ENCODE data around the gene GHSR. TPM values are rescaled to one million over a fixed set of nuclear protein-coding genes. Genes with fewer than 3 reads are reported as not detected.

Gene GHSR
- total RNA-seq, 4 donors from 2014 or later, result not detected

DNA sequence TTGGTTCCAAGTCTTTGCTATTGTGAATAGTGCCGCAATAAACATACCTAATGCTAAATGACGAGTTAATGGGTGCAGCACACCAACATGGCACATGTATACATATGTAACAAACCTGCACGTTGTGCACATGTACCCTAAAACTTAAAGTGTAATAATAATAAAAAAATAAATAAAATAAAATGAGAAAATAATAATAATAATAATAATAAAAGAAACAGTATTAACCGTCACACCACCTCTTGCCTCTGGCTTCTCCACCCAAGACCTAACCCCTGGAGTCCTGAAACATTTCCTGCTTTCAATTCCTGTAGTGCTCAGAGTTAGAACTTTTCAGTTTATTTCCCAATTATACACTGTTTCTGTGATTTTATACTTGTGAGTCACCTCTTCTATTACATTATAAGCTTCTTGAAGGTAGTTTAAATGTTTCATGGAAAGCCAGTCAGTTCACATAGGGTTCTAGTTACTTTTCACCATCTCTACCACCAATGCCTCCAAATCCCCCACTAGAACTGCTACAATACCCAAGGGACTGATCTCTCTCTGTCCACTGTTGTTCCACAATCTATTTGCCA, 18.4 kb upstream of the GHSR start:
- no peak for DNase-seq
- in situ Hi-C loops (cut with MboI; ENCODE audit: low pct_ligation_motif_present in 1 of 4, low pct_unique_long_range_greater_than_20kb in 1 of 4, low sequenced_read_pairs in 3 of 4) (no loop called here), intact Hi-C loops (cut with DNase I; ENCODE audit: low total_unique reads) (no loop called here)
- Histone ChIP-seq H3K27me3 (no peaks in the 10 kb centered on the region), H3K9me3 (no peaks in the 10 kb centered on the region), H3K27ac (no peak overlapping the region), H3K4me1 (no peaks in the 10 kb centered on the region), H3K36me3 (no peaks in the 10 kb centered on the region), H3K4me3 (no peak overlapping the region)
- TF ChIP-seq EP300 (IDR thresholded peaks at IDR 0.05; ENCODE audit: low read depth), result no peak
- no peak for TF ChIP-seq POLR2A (IDR thresholded peaks at IDR 0.05)
- TF ChIP-seq POLR2AphosphoS5 (IDR thresholded peaks at IDR 0.05), result no peak
- 64 to 91% methylated on average over 4 of the region's 4 CpGs for WGBS, 2 donors (ENCODE audit: low coverage in 1 of 2)

GRCh38 chr3:172465281-172465680, 17.0 kb upstream of the GHSR start:
- in situ Hi-C loops (cut with MboI; ENCODE audit: low pct_ligation_motif_present in 1 of 4, low pct_unique_long_range_greater_than_20kb in 1 of 4, low sequenced_read_pairs in 3 of 4), result no loop called here
- Histone ChIP-seq H3K27me3 (no peaks in the 10 kb centered on the region), H3K9me3 (no peaks in the 10 kb centered on the region), H3K4me3 (no peak overlapping the region), H3K27ac (no peak overlapping the region), H3K4me1 (no peaks in the 10 kb centered on the region), H3K36me3 (no peaks in the 10 kb centered on the region)
- no peak for DNase-seq
- no peak for TF ChIP-seq EP300 (IDR thresholded peaks at IDR 0.05; ENCODE audit: low read depth)
- intact Hi-C loops (cut with DNase I; ENCODE audit: low total_unique reads), result no loop called here

DNA sequence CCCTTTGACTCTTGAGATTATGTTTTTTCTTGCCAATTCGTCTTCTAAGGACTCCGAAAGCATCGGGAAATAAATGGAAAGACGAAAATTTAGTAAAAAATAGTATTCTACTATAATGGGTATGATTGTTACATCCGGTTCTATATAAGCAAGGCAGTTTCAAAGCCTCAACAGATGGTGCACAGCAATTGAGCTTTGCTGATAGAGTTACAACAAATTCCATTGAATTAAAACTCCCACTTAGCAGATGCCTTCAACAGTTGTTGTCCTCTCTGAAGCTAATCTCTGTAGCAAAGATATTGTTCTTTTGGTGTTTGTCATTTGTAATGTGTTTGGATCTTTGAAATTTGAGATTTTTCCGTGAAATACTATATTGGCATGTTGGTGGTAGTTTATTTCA, 16.1 kb upstream of the GHSR start:
- no peaks in the 10 kb centered on the region for H3K27me3 ChIP-seq
- intact Hi-C loops (cut with DNase I; ENCODE audit: low total_unique reads), result no loop called here
- WGBS, 2 donors (ENCODE audit: low coverage in 1 of 2), result 88 to 90% methylated on average over 6 of the region's 6 CpGs

GRCh38 chr3:172461530-172462138, 13.4 kb upstream of the GHSR start:
- Histone ChIP-seq H3K27me3 (no peaks in the 10 kb centered on the region), H3K4me3 (no peak overlapping the region), H3K4me1 (no peaks in the 10 kb centered on the region), H3K9me3 (no peaks in the 10 kb centered on the region), H3K27ac (no peak overlapping the region), H3K36me3 (no peaks in the 10 kb centered on the region)
- no peak for DNase-seq
- in situ Hi-C loops (cut with MboI; ENCODE audit: low pct_ligation_motif_present in 1 of 4, low pct_unique_long_range_greater_than_20kb in 1 of 4, low sequenced_read_pairs in 3 of 4), result no loop called here
- intact Hi-C loops (cut with DNase I; ENCODE audit: low total_unique reads), result no loop called here
- 33 to 37% methylated on average over 5 of the region's 5 CpGs for WGBS, 2 donors (ENCODE audit: low coverage in 1 of 2)
- no peak for TF ChIP-seq EP300 (IDR thresholded peaks at IDR 0.05; ENCODE audit: low read depth)
- TF ChIP-seq, protein P1, sequence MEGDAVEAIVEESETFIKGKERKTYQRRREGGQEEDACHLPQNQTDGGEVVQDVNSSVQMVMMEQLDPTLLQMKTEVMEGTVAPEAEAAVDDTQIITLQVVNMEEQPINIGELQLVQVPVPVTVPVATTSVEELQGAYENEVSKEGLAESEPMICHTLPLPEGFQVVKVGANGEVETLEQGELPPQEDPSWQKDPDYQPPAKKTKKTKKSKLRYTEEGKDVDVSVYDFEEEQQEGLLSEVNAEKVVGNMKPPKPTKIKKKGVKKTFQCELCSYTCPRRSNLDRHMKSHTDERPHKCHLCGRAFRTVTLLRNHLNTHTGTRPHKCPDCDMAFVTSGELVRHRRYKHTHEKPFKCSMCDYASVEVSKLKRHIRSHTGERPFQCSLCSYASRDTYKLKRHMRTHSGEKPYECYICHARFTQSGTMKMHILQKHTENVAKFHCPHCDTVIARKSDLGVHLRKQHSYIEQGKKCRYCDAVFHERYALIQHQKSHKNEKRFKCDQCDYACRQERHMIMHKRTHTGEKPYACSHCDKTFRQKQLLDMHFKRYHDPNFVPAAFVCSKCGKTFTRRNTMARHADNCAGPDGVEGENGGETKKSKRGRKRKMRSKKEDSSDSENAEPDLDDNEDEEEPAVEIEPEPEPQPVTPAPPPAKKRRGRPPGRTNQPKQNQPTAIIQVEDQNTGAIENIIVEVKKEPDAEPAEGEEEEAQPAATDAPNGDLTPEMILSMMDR (IDR thresholded peaks at IDR 0.05), result peak; percentile 76 to 92 (median 78)

More for the DNA sequence above, 16.1 kb upstream of the GHSR start:
- Histone ChIP-seq H3K36me3 (no peaks in the 10 kb centered on the region), H3K9me3 (no peaks in the 10 kb centered on the region), H3K4me3 (no peak overlapping the region), H3K27ac (no peak overlapping the region), H3K4me1 (no peaks in the 10 kb centered on the region)
- TF ChIP-seq POLR2AphosphoS5 (IDR thresholded peaks at IDR 0.05) (no peak), EP300 (IDR thresholded peaks at IDR 0.05; ENCODE audit: low read depth) (no peak), POLR2A (IDR thresholded peaks at IDR 0.05) (no peak)
- TF ChIP-seq, protein P1 (IDR thresholded peaks at IDR 0.05), result no peak
- no peak for DNase-seq
- in situ Hi-C loops (cut with MboI; ENCODE audit: low pct_ligation_motif_present in 1 of 4, low pct_unique_long_range_greater_than_20kb in 1 of 4, low sequenced_read_pairs in 3 of 4), result no loop called here

DNA sequence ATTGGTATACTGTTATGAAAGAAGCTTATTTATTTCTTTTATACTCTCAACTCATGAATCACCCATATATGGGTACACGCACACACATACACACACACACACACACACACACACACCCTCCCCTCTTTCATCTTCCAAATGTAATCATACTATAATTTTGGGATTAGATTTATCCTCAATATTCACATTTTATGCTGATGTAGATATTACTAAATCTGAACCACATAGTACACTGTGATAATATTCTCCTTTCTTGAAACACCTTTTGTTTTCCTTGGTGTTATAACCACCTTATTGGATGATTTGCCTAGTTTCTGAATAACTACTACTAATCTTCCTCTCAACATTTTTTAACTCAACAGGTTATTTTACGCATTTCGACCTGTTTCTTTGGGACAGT, 8.1 kb upstream of the GHSR start:
- H3K27me3 ChIP-seq, result peaks cover 14% of the 10 kb centered on the region
- 88% methylated on average over 3 of the region's 3 CpGs for WGBS, 2 donors (ENCODE audit: low coverage in 1 of 2)
- intact Hi-C loops (cut with DNase I; ENCODE audit: low total_unique reads), result no loop called here
- in situ Hi-C loops (cut with MboI; ENCODE audit: low pct_ligation_motif_present in 1 of 4, low pct_unique_long_range_greater_than_20kb in 1 of 4, low sequenced_read_pairs in 3 of 4), result no loop called here
- no peak overlapping the region for H3K27ac ChIP-seq
- H3K4me1 ChIP-seq, result no peaks in the 10 kb centered on the region
- H3K9me3 ChIP-seq, result no peaks in the 10 kb centered on the region
- DNase-seq, result no peak
- H3K36me3 ChIP-seq, result no peaks in the 10 kb centered on the region
- H3K4me3 ChIP-seq, result no peak overlapping the region
- TF ChIP-seq, protein P1 (IDR thresholded peaks at IDR 0.05), result no peak
- TF ChIP-seq POLR2A (IDR thresholded peaks at IDR 0.05) (no peak), POLR2AphosphoS5 (IDR thresholded peaks at IDR 0.05) (no peak), EP300 (IDR thresholded peaks at IDR 0.05; ENCODE audit: low read depth) (no peak)
